Activated CD4-positive, alpha-beta T cell treated with anti-CD3 and anti-CD28 coated beads, Interleukin-2, amount 10 ng/mL, durations not matched to agents 24 days and 14 days (primary cell): ENCODE data around the gene MBP. TPM values are rescaled to one million over a fixed set of nuclear protein-coding genes. Genes with fewer than 3 reads are reported as not detected.
"Not testable (repeated sequence)": the region's sequence is repeated elsewhere in the genome, so short reads cannot be mapped to it uniquely, and the experiment has no call there.

Experiments
- DNase-seq: peaks from one replicate; pipeline ENCODE4 v3.0.0; 2022
- H3K27ac Mint-ChIP-seq: one replicate; pipeline ENCODE4 v1.8.0; 2022; ENCODE audit warnings: mild to moderate bottlenecking, mixed read lengths
- H3K27me3 Mint-ChIP-seq: one replicate; pipeline ENCODE4 v1.8.0; 2022; ENCODE audit warnings: mixed read lengths
- H3K36me3 Mint-ChIP-seq: one replicate; pipeline ENCODE4 v1.8.0; 2022; ENCODE audit warnings: low read depth, mild to moderate bottlenecking, mixed read lengths
- H3K4me1 Mint-ChIP-seq: one replicate; pipeline ENCODE4 v1.8.0; 2021; ENCODE audit warnings: mixed read lengths
- H3K4me3 Mint-ChIP-seq: one replicate; pipeline ENCODE4 v1.8.0; 2022; ENCODE audit warnings: mild to moderate bottlenecking, moderate library complexity, mixed read lengths
- H3K9me3 Mint-ChIP-seq: one replicate; pipeline ENCODE4 v1.8.0; 2021; ENCODE audit warnings: mixed read lengths
- intact Hi-C: fragments of 100-400 bp; cut with micrococcal nuclease; formaldehyde crosslinking; loops from one replicate; pipeline ENCODE4 v1.15.1; 2023
- total RNA-seq: library from RNA; stranded (reverse); gene quantifications from 2 replicates; pipeline ENCODE4 v1.2.3, GENCODE V29; 2022

The MBP gene
- total RNA-seq, 1 donor from 2014 or later: 63.1 TPM

DNA sequence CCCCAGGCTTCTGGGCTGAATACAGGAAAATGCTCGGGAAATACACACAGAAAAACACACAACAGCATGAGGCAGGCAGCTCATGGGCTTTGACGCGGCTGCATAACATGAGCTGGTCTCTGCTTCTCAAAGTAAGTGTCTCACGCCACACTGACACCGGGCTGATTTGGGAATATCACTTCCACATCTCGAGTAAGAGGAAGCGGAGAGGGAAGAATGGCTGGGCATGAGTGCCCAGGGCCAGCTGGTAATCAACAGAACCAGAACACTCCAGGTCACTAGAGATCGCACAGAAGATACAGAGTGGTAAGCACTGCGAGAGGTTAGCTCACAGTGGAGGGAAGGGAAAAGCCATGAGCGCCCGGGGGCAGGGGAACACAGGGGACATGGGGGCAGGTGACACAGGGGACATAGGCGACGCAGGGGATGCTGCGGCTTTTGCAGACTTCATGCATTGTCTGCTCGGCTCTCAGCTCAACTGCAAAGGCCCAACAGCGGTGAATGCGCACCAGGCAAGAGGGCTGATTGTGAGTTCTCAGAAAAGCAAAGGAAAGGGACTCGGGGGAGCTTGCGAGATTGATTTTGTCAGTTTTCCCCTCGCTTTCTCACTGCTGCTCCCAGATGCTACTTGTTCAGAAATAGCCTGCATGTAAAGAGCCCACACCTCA, 141.4 kb downstream of the MBP start:
- H3K36me3 Mint-ChIP-seq: no peaks in the 10 kb centered on the region
- H3K9me3 Mint-ChIP-seq: no peaks in the 10 kb centered on the region
- no peak overlapping the region for H3K4me3 Mint-ChIP-seq
- peaks cover 4% of the 10 kb centered on the region for H3K4me1 Mint-ChIP-seq
- no peak for DNase-seq
- intact Hi-C loops: no loop called here
- peaks cover 17% of the 10 kb centered on the region for H3K27me3 Mint-ChIP-seq
- H3K27ac Mint-ChIP-seq: no peak overlapping the region

DNA sequence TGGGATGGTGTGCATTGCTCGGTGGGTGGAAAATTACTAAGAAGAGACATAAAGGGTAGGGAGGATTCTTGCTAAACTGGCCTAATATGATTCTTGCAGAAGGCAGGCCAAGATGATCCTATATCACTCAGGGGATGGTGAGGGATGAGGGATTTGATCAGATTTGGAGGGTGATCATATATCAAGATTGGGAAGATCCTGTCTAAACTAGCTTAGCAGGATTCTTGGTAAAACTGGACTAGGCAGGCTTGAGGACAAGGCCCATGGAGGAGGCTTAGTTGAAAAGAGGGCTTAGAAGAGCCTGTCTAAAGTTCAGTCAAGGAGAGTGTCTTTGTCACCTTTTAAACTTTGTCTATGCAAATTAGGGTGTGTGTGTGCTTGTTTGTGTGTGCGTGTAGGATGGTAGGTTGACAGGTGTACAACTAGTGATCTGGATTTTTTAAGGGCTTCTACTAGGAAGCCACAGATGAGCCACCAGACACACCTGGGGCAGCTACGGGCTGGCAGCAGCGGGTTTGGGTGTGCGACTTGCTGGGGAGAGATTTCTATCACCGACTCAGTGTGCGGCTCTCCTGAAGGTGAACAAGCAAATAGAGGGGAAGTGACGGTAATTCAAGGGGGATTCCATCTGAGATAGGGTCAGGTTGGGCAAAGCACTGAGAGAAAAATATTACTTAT, 142.1 kb downstream of the MBP start:
- H3K9me3 Mint-ChIP-seq, H3K27ac Mint-ChIP-seq, H3K36me3 Mint-ChIP-seq, H3K4me1 Mint-ChIP-seq, intact Hi-C loops, DNase-seq, H3K4me3 Mint-ChIP-seq: not testable (repeated sequence)
- H3K27me3 Mint-ChIP-seq: peaks cover 13% of the 10 kb centered on the region

DNA sequence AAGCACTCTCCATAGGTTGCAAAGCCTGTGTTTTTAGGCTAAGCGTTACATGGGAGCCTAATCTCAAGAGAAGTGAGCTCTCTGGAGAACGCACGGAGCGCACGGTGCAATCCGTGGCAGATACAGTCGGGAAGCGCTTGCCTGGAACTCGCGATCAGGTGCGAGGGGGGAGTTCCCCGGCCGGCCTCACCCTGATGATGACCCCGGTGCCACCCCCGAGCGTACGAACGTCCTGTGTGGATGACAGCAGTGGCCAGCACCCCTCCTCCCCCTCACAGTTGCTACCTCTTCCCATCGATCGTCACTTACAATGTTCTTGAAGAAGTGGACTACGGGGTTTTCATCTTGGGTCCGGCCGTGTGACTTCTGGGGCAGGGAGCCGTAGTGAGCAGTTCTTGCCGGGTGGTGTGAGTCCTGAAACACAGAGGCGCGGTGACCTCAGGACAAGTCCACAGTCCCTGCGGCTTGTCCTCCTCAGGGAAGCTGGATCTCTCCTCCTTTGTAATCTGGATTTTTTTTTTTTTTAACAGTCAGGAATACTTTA, 142.9 kb downstream of the MBP start:
- Mint-ChIP-seq H3K36me3 (no peaks in the 10 kb centered on the region), H3K27me3 (peaks cover 8% of the 10 kb centered on the region), H3K27ac (no peak overlapping the region), H3K4me3 (no peak overlapping the region), H3K4me1 (no peaks in the 10 kb centered on the region), H3K9me3 (no peaks in the 10 kb centered on the region)
- DNase-seq: no peak
- intact Hi-C loops: no loop called here

DNA sequence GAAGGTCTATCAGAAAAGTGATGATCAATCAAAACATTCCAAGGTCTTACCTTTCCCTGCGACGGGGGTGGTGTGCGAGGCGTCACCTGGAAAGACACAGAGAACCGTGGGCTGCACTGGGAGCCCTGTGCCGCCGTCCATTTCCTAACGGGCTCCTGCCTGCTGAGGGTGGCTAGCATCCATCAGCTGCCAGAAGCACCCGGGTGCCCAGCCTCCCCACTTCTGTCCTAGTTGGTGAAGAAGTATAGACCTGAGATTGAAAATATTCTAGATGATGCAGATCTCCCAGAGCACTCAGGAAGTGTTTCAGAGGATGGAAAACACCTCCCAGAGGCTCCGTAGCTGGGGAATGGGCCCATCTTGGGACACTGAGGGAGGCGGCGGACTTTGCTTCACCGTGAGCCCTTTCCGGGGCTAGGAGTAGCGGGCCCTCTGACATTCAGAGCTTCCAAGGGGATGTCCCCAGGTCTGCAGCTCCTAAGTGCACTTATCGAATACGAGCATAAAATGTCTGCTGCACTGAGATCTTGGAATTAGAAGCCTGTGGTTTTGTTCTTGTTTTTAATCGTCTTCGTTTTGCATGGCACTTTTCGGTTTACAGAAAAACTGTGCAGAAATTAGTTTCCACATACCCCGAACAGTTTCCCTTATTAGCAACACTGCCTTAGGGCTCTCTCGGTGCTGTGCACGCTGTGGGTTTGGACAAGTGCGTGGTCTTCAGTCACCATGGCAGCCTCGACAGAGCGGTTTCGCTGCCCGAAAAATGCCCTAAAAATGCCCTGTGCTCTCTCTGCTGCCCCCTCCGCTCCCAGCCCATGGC, 143.5 kb downstream of the MBP start:
- H3K9me3 Mint-ChIP-seq: no peaks in the 10 kb centered on the region
- H3K4me3 Mint-ChIP-seq: no peak overlapping the region
- H3K4me1 Mint-ChIP-seq: no peaks in the 10 kb centered on the region
- peaks cover 4% of the 10 kb centered on the region for H3K27me3 Mint-ChIP-seq
- intact Hi-C loops: no loop called here
- no peak for DNase-seq
- no peak overlapping the region for H3K27ac Mint-ChIP-seq
- no peaks in the 10 kb centered on the region for H3K36me3 Mint-ChIP-seq

DNA sequence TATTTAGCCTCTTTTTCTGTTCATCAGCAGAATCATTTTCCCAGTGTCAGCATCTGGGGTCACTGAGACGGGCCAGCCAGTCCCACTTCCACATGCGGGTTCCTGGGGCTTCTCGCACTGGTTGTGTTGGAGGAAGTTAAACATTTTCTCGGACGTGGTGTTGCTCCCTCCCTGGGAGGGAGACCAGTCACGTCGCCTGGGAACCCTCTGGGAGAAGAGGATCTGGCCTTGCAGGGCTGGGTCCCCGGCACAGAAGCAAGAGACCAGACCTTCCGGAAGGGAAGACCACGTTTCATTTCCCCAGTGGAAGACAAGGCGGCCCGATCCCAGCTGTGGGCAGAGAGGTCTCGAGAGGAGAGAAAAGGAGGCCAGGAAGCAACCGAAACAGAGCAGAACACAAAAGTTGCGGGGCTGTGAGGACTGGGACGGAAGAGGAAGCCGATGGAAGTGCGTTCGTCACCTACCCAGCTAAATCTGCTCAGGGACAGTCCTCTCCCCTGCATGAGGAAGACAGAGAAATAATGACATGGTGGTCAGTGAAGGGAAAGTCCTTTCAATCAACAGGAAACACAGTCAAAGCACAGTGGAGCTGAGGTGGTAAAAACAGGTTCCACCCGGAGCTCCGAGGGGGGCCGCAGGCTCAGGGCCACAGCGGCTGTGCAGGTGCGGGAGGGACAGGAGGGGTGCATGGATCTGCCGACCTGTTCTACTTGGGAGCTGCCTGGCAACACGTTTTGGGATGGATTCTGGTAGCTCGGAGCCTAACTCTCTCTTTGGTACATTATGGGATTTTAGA, 144.4 kb downstream of the MBP start:
- H3K9me3 Mint-ChIP-seq: no peaks in the 10 kb centered on the region
- H3K27me3 Mint-ChIP-seq: peaks cover 2% of the 10 kb centered on the region
- H3K4me3 Mint-ChIP-seq: no peak overlapping the region
- no peaks in the 10 kb centered on the region for H3K36me3 Mint-ChIP-seq
- peaks cover under 1% of the 10 kb centered on the region for H3K4me1 Mint-ChIP-seq
- no peak overlapping the region for H3K27ac Mint-ChIP-seq
- intact Hi-C loops: no loop called here
- DNase-seq: no peak

DNA sequence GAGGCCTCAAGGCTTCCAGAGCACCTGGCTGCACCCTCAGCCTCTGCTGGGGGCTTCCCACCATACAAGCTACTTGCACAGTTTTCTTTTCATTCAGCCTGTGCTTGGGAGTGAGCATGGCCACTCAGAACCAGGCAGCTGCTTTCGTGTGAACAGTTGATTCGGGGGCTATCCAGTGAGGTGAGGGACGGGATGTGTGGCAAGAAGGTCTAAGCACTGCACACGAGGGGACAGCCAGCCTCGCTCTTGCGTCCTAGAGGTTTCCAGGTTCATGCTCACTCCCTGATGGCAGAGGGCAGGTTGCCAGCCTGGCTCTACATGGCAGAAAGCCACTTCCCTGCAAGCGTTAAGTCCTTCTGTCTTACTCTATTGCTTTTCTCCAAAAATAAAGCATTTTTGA, 146.2 kb downstream of the MBP start:
- Mint-ChIP-seq H3K36me3 (no peaks in the 10 kb centered on the region), H3K4me1 (peaks cover 4% of the 10 kb centered on the region), H3K4me3 (no peak overlapping the region), H3K9me3 (no peaks in the 10 kb centered on the region), H3K27ac (no peak overlapping the region), H3K27me3 (peaks cover 2% of the 10 kb centered on the region)
- intact Hi-C loops: no loop called here
- DNase-seq: no peak

DNA sequence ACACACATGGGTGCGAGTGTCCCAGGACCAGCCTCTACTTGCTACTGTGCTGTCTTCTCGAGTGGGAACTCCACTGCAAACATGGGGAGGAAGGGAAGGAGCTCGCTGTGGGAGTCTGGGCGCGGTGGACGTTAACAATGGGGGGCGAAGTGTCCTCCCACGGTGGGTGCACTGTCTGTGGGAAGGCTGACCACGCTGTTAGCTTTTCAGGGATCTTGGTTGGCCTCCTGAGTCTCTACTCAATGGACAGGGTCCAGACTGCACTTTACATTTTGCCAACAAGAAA, 146.7 kb downstream of the MBP start:
- Mint-ChIP-seq H3K4me3 (no peak overlapping the region), H3K27ac (no peak overlapping the region), H3K4me1 (peaks cover 4% of the 10 kb centered on the region), H3K36me3 (no peaks in the 10 kb centered on the region), H3K9me3 (no peaks in the 10 kb centered on the region), H3K27me3 (peaks cover 2% of the 10 kb centered on the region)
- no peak for DNase-seq
- intact Hi-C loops: no loop called here

DNA sequence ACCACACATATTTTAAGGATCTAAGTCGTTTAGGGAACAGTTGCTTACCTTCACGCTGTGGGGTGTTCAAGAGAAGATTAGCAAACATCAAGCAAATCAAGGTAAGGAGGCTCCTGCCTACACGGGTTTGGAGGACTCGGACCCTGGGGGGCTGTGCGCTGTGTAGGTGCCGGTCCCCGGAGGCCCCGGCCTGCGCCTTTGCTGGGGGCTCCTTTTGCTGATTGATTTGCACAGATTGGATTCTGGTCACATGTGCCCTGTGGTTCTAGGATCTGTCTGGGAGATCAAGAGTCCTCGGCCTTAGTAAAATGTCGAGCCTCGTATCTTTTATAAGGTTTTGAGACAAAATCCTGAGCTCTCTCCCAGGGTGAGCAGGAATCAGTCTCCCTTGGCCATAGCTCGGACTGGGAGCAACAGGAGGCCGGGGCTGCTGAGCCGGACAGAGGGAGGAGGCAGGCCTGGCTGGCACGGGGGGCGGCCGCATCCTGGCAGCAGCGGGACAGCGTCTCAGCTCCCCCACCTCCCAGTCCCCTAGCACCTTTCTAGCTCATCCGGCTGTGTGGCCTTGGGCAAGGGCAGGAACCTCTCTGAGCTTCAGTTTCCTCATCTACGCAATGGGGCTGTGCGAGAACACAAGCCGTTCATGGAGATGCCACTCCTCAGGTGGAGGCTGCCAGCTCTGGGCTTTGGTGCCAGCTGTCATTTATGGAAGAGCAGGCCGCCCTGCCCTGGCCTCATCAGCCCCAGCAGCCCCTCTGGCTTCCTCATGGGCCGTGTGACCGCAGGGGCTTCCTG, 147.2 kb downstream of the MBP start:
- no peaks in the 10 kb centered on the region for H3K36me3 Mint-ChIP-seq
- no peaks in the 10 kb centered on the region for H3K9me3 Mint-ChIP-seq
- H3K27ac Mint-ChIP-seq: no peak overlapping the region
- intact Hi-C loops: no loop called here
- H3K4me1 Mint-ChIP-seq: peaks cover 4% of the 10 kb centered on the region
- H3K27me3 Mint-ChIP-seq: peaks cover 2% of the 10 kb centered on the region
- DNase-seq: no peak
- no peak overlapping the region for H3K4me3 Mint-ChIP-seq

DNA sequence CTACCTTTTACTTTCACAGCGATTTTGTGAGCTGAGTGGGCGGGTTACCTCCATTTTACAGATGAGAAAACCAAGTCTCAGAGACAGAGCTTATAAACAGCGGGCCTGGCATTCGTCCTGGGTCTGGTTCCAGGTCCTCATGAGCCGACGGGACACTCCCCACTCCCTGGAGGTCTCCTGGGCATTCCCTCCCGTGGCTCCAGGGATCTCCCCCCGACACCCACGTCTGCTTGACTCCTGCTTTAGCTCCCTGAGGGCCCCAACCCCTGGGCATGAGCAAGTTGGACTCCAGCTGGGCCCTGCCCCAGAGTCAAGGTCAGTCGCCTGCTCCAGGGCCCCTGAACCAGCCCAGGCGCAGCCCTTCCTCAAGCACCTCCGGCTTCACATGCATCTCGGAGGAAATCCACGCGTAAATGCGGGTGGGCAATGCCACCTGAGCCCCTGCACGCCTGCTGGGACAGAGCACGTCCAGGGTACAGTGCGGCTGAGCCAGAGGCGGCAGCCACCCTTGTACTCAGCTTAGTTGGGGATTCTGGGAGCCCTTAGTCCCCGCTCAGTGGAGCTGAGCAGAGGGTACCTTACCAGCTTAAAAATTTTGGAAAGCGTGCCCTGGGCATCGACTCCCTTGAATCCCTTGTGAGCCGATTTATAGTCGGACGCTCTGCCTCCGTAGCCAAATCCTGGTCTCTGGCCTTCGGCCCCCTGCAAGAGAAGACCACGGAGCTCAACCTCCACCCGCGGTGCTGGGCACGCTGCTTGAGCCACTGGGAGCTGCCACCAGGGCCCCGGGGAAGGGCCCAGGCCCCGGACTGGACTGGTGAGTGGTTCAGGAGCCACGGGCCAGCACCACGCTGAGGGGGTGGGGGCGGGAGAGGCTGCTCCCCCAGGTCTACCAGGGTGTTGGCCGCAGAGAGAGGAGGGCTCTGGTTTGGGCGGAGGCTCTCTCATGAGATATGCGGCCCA, 148.1 kb downstream of the MBP start:
- no peak for DNase-seq
- no peak overlapping the region for H3K4me3 Mint-ChIP-seq
- peaks cover 2% of the 10 kb centered on the region for H3K27me3 Mint-ChIP-seq
- H3K9me3 Mint-ChIP-seq: no peaks in the 10 kb centered on the region
- H3K27ac Mint-ChIP-seq: no peak overlapping the region
- peaks cover 4% of the 10 kb centered on the region for H3K4me1 Mint-ChIP-seq
- intact Hi-C loops: no loop called here
- no peaks in the 10 kb centered on the region for H3K36me3 Mint-ChIP-seq

DNA sequence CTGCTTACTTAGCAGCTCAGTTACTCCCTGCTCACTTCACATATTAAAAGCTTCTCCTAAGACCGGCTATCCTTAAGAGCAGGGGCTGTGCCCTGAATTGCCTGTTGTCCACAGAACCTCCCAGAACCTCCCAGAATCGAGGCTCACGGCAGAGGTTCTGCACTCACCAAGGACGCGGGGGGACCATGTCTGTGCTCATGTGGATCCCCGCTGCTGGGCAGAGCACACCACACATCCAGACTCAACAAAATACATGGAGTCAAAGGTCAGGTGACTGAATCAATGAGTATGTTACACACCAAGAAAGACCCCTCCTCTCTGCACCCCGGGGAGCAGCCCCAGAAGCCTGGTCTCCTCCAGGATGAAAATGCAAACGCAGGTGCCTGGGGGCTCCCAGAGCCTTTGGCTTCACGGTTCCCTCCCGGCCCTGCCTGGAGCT, 149.0 kb downstream of the MBP start:
- no peak for DNase-seq
- intact Hi-C loops: loop anchor here (1.0 kb wide), 3 partner anchors 61 to 180 kb away; no protein-coding TSS in a partner anchor

DNA sequence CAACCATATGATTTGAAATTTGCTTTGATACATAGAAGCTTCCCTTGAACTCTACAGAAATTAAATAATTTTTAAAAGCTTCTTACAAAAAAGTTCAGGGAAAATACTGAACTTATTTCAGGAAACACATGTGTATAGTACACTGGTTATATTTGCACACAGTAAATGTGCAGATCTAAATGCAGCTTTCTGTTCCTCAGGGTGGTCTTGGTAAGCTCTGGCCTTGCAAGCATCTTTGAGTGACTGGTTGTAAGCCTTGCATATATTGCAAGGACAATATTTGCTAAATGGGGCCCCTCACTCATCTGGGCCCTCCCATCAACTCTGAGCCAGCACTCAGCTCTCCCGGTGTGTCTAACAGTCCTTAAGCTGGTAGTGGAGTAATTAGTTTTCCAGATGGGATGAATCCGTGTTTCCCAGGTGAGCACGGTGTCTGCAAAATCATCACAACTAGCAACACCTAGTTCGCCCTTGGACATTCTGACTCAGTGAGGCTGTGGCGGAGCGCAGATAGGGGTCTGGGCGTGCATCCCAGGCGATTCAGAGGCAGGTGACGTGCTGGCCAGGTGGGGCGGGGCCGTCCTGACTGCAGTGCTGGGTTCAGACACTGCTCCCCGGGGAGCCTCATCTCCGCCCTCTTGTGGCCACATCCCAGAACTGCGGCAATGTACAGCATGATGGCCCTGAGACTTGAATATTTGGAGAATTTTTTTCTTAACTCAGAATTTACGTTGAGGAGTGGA, 149.6 kb downstream of the MBP start:
- Mint-ChIP-seq H3K4me1 (peaks cover 4% of the 10 kb centered on the region), H3K27ac (no peak overlapping the region), H3K4me3 (no peak overlapping the region), H3K27me3 (no peaks in the 10 kb centered on the region), H3K9me3 (no peaks in the 10 kb centered on the region), H3K36me3 (no peaks in the 10 kb centered on the region)
- intact Hi-C loops: loop anchor here (1.0 kb wide), 3 partner anchors 61 to 180 kb away; no protein-coding TSS in a partner anchor
- DNase-seq: peak; percentile 96

More for the DNA sequence above, 149.0 kb downstream of the MBP start:
- no peaks in the 10 kb centered on the region for H3K36me3 Mint-ChIP-seq
- H3K4me3 Mint-ChIP-seq: no peak overlapping the region
- H3K9me3 Mint-ChIP-seq: no peaks in the 10 kb centered on the region
- peaks cover 2% of the 10 kb centered on the region for H3K27me3 Mint-ChIP-seq
- no peak overlapping the region for H3K27ac Mint-ChIP-seq
- peaks cover 4% of the 10 kb centered on the region for H3K4me1 Mint-ChIP-seq
